ENCODE measurements around the gene STRIT1. TPM values are rescaled to one million over a fixed set of nuclear protein-coding genes. Genes with fewer than 3 reads are reported as not detected.
"Not testable (repeated sequence)": the region's sequence is repeated elsewhere in the genome, so short reads cannot be mapped to it uniquely, and the experiment has no call there.

Gene STRIT1
- total RNA-seq, 1 experiment from 2014 or later: not detected

DNA sequence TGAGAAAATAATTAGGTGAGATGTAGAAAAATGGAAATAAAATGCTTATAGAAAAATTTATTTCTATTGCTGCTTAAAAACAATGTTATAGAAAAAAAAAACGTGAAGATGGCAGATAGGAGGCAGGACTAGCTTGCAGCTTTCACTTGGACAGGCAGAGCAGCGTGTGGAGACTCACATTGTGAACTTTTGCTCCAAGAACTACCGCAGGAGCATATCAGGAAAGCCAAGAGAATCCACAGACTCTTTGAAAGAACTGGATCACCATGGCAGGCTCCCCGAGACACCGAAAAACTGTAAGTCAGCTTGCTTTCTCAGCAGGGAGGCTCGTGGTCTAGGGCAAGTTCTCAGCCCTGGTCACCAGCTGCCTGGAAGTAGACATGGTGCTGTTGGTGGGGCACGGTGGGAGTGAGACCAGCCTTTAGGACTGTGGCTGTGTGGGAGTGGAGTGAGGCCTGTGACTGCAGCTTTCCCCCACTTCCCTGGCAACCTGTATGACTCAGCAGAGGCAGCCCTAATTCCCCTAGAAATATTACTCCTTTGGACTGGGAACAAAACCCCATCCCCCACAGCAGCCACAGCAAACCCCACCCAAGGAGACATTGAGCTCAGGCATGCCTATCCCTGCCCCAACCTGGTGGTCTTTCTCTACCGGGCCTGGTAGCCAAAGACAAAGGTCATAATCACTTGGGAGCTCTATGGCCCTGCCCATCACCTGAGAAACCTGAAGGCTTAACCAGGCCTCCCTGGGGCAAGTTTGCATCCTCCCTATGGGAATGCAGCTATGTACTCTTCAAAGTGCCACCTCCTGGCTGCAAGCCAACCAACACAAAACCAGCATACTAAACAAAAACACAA lies 22.8 kb downstream of the STRIT1 start:
- peak; percentile 10 for DNase-seq (ENCODE audit: low spot score)

DNA sequence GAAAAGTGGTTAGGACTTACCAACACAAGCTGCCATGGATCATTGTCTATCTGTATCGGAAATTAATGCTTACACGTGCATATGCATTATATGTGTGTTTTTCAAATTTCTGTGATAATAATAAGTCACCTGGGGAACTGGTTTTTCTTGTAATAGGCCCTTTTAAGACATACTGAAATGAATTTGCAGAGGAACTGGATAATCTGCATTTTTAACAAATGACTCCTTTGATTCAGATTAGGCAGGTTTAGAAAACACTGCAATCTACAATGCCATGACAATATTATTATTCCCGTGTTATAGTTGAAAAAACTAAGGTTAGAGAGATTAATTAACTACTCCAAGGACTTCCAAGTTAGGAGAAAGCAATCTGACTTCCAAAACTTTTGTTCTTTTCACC lies 23.4 kb downstream of the STRIT1 start:
- no peak for DNase-seq (ENCODE audit: low spot score)

DNA sequence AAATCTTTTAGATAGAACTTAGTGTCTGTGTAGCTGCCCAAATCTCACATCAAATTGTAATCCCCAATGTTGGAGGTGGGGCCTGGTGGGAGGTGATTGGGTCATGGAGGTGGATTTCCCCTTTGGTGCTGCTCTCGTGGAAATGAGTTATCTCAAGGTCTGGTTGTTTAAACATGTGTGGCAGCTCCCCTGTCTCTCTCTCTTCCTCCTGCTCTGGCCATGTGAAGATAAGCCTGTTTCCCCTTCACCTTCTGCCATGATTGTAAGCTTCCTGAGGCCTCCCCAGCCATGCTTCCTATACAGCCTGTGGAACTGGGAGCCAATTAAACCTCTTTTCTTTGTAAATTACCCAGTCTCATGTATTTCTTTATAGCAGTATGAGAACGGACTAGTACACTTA lies 30.6 kb downstream of the STRIT1 start:
- not testable (repeated sequence) for DNase-seq (ENCODE audit: low spot score)

DNA sequence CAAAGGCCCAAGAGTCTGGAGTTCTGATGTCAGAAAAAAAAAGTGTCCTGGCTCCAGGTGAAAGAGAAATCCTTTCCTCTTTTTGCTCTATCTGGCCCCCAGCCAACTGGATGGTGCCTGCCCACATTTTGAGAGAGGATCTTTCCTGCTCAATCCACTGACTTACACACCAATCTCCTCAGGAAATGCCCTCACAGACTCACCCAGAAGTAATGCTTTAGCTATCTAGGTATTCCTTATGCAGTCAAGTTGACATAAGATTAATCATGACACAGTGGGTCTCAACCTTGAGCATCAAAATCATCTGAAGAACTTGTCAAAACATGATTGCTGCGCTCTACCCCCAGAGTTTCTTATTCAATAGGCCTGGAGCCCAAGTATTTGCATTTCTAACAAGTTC lies 31.2 kb downstream of the STRIT1 start:
- DNase-seq (ENCODE audit: low spot score): no peak

DNA sequence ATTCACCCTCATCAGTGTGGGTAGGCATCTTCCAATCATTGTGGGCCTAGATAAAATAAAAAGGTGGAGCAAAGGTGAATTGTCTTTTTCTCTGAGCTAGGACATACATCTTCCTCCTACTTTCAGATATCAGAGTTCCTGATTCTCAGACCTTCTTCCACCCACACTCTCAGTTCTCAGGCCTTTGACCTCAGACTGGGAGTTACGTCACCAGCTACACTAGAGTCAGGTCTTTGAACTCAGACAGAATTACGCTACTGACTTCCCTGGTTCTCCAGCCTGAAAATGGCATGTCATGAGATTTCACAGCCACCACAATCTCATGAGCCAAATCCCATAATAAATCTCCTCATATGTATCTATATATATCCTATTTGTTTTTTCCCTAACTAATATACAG lies 39.0 kb downstream of the STRIT1 start:
- DNase-seq (ENCODE audit: low spot score): no peak

DNA sequence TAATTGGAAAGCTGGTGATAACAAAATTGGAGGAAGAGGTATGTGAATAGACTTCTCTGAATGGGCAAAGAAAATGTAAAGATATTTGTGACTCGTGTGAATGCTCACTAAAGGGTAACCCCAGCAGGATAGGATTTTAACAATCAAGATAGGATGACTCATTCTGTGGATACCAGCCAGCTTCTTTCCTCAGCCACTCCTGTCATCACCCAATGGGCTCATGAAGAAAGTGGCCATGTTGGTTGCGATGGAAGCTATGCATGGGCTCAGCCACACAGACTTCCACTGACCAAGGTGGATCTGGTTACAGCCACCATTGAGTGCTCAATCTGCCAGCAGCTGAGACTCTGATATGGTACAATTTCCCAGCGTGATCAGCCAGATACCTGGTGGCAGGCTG lies 40.9 kb downstream of the STRIT1 start:
- peak; percentile 88 for DNase-seq (ENCODE audit: low spot score)

DNA sequence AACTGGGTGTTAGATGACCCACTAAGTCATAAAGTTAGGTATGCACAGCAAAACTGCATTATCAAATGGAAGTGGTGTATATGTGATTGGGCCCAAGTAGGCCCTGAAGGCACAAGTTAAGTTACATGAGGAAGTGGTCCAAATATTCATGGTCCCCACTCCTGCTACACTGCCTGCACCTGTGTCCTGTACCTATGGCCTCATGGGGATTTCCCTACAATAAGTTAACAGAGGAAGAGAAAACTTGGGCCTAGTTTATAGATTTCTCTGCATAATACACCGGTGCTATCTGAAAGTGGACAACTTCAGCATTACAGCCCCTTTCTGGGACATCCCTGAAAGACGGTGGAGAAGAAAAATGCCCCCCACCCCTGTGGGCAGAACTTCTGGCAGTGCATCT lies 41.5 kb downstream of the STRIT1 start:
- DNase-seq (ENCODE audit: low spot score): no peak

DNA sequence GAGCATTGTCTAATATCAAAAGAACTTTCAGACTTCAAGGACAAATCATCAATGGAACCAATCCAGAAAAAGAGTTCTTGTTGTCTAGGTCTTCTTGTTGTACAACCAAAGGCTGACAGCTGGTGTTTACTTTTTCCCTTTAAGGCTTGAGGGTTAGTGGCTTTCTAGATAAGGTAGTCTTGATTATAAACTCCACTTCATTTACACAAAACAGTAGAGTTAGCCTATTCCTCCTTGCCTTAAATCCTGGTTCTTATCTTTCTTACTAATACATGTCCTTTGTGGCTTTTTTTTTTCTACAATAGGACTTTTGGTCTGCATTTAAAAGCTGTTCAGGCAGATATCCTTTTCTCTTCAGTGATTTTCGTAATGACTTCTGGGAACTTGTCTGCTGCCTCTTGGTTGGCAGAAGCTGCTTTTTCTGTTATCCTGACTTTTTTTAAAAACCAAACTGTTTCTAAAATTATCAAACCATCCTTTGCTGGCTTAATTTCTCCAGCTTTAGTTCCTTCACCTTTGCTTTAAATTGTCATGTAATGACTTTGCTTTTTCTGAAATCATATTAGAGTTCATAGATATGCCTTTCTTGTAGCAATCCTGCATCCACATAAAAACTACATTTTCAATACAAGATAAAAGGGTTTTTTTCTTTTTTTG lies 44.8 kb downstream of the STRIT1 start:
- no peak for DNase-seq (ENCODE audit: low spot score)

DNA sequence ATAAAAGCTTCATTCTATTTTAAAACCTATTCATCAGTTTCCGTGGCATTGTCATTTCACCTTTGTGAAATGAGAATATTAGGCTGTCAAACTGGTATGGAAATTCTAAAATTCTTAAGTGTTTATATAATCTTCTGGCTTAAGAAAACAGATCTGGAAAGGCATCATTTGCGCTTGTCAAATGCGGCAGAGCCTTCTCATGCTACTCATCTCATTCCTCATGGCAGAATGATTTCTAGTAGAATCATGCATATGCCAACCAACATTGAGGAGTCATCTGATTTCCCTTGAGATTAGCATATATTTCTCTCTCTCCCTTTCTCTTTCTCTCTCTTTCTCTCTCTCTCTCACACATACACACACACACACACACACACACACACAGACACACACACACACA lies 48.8 kb downstream of the STRIT1 start:
- DNase-seq (ENCODE audit: low spot score): no peak

DNA sequence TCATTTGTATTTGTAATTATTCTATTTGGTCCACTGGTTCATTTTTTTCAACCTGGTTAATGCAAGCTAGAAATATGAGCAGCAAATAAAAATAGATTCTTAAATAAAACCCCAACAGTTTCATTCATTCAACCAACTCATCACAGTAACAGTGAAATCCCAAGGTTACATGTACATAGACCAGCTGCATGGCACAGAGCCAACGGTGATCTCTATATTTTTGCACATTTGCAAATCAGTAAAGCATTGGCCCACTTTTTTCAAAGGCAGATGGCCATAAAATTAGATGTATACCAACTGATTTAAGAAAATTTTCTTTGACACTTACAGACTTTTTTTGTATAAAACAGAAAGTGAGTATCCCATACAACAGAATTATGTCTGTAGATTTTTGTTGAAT lies 49.3 kb downstream of the STRIT1 start:
- DNase-seq (ENCODE audit: low spot score): no peak

DNA sequence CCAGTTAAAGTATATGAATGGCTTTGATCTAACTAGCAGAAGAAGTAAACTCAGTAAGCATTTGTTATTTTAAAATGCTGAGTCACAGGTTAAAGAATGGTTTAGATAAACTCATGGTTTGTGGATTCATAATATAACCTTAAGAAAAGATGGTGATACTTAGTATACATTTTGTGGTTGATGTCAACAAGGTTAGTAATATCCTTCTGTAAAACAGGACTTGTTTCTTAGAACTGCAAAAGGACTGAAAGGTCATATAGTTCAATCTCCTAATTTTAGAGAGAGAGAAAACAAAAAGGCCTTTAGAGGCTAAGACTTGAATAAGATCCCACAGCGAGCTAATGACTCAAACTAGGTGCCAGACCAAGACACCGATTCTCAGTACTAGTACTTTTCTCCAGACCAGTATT lies 50.0 kb downstream of the STRIT1 start:
- no peak for DNase-seq (ENCODE audit: low spot score)

DNA sequence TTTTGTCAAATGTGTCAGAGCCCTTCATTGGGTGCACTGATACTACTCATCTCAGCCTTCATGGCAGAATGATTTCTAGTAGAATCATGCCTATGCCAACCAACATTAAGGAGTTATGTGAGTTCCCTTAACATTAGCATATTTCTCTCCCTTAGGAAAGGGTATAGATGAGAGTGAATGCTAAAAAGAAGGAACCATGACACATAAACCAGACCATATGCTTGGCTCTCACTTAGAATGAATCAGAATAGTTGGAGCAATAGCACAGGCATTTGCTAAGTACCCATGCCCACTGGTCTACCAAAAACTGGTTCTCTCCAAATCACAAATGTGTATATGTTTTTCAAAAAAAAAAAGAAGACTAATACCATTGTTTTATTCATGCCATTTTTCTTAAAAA lies 51.1 kb downstream of the STRIT1 start:
- no peak for DNase-seq (ENCODE audit: low spot score)

DNA sequence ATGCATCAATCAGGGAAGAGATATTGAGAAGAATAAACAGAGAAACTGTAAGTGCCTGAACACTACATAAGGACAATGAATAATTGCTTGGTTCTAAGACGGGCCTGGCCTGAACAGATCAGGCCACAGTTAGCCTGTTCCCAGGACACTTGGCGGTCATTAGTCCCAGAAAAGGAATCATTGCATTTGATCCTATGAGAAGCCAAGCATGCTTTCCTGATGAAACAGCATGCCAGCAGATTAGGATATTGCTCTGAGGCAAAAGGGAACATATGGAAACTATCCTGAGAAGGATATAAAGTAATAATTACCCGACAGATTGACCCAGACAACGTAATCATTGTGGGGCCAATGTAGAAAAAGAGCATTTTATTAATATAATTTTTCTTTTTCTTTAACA lies 51.9 kb downstream of the STRIT1 start:
- no peak for DNase-seq (ENCODE audit: low spot score)

Other genes starting within 250 kb of the STRIT1 start
- 77.8 and 134 TPM in 2 replicates for gene MME, start 213.4 kb downstream of the STRIT1 start, total RNA-seq (2014; rRNA removed; shearing (Covaris generic))

All from A172 (cell line).